IPS-15b (cell line): ENCODE data around the gene ASB16.

Experiments
- H3K27me3 ChIP-seq: one replicate; pipeline ENCODE4 v1.6.1; 2013; ENCODE audit warnings: low read length; ENCODE audit not compliant: control insufficient read depth, insufficient read depth
- H3K36me3 ChIP-seq: one replicate; pipeline ENCODE4 v1.6.1; 2013; ENCODE audit warnings: low read length; ENCODE audit not compliant: control insufficient read depth, insufficient read depth
- H3K4me1 ChIP-seq: one replicate; pipeline ENCODE4 v1.6.1; 2013; ENCODE audit warnings: mild to moderate bottlenecking, low read length; ENCODE audit not compliant: control insufficient read depth, insufficient read depth
- H3K4me3 ChIP-seq: one replicate; pipeline ENCODE4 v1.5.1; 2013; ENCODE audit warnings: low read depth, low read length
- H3K9ac ChIP-seq: one replicate; pipeline ENCODE4 v1.6.1; 2013; ENCODE audit warnings: low read depth, mild to moderate bottlenecking, low read length
- H3K9me3 ChIP-seq: one replicate; pipeline ENCODE4 v1.6.1; 2013; ENCODE audit warnings: mild to moderate bottlenecking, low read length; ENCODE audit not compliant: control insufficient read depth, insufficient read depth

Gene ASB16

DNA sequence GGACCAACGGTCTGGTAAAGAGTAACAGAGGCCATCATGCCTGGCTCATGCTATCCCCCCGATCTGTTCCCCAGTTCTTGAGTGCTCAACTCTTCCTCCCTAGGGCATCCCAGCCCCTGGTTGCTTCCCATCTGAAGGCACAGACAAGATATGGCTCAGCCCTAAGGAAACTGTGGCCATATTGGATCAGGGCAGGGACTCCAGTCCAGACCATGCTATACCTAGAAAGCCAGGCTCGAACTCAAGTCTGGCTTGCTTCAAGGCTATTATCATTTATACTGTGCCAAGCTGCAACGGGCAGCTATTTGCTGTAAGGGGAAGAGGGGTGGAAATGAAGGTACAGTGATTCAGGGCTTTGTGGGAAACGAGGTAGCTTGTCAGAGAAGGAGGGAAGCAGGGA, 46.2 kb downstream of the ASB16 start:
- Histone ChIP-seq H3K9ac (no peak overlapping the region), H3K4me3 (no peak overlapping the region), H3K36me3 (peaks cover 37% of the 10 kb centered on the region)

DNA sequence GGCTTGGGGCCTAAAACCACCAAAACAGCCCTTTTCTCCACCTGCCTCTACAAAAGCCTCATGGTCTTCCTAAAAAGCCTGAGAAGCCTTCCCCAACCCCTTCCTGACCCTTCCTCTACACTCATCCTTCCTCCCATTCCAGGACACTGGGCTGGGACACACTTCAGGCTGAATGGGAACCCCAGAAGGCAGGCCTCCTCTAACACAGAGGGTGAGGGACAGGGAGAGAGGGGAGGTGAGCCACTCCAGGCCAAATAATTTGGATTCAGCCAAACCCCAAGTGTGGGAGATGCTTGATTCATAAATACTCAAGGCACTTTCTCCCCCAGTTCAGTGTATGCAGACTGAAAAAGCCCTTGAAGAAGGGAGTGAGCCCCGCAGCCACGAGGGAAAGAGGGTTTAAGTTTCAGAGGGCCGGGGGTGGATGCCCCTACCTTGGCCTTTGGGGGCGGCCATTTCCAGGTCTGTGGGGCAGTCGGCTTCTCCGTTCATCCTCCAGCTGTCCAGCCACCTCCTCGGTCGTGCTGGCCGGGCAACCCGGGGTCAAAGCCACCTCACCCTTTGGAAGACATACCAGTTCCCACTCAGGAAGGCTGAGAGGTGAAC, 47.3 kb downstream of the ASB16 start:
- Histone ChIP-seq H3K27me3 (no peaks in the 10 kb centered on the region), H3K4me1 (peaks cover 6% of the 10 kb centered on the region), H3K9me3 (no peaks in the 10 kb centered on the region), H3K4me3 (peak overlapping the region; percentile 88), H3K9ac (peak overlapping the region; percentile 81), H3K36me3 (peaks cover 32% of the 10 kb centered on the region)

More for the DNA sequence above, 46.2 kb downstream of the ASB16 start:
- H3K27me3 ChIP-seq, result no peaks in the 10 kb centered on the region
- peaks cover 6% of the 10 kb centered on the region for H3K4me1 ChIP-seq
- no peaks in the 10 kb centered on the region for H3K9me3 ChIP-seq

DNA sequence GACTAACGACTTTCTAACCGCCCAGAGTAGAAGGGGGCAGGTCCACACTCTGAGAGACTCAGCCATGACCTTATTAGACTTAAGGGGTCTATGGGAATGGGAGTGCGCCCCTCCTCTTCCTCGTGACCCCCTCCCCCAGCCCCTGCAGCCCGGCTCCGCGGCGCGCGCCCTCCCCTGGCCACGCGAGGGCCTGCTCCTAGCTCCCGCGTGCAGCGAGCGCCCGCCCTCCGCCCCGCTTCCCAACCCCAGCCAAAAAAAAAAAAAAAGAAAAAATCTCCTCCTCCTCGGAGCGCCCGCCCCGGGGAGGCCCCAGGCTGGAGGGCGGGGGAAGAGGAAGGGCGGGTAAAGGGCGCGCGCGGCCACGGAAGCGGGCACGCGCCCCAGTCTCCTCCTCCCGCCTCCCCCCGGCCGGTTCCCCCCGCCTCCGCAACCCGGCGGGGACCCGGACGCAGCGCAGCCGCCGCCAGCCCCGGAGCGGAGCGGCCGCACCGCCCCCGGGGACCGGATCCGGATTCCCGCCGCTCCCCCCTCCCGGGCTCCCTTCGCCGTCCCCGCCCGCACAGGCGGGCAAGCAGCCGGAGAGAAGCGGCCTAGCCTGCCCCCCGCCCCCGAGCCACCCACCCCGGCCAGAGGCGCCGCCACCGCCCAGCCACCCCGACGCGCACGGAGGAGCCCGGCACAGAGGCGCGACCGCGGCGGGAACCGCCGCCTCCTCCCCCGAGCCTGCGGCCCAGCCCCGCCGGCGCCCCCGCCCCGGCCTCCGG, 48.0 kb downstream of the ASB16 start:
- Histone ChIP-seq H3K4me3 (peak overlapping the region; percentile 88), H3K9ac (peak overlapping the region; percentile 81), H3K36me3 (peaks cover 26% of the 10 kb centered on the region), H3K9me3 (no peaks in the 10 kb centered on the region), H3K4me1 (peaks cover 6% of the 10 kb centered on the region), H3K27me3 (no peaks in the 10 kb centered on the region)

DNA sequence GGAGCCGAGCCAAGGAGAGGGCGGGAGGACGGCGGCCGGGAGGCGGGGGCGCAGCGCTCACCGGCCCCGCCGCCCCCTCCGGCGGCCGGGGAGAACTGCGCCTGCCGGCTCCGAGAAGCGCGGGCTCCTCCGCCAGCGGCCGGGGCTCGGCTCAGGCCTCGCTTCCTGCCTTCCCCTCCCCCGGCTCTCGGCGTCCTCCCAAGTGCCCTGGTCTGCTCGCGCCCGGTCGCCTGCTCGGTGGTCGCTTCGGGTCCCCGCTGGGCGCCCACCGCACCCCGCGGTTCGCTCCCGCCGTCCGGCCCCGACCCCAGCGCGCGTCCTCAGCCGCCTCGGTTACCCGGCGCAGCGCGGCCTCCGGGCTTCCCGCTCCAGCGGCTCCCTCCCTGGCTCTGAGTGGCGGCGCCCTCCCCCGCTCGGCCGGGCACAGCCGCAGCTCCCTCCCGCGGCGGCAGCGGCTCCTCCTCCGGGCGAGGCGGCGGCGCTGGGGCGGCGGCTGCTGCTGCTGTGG, 48.7 kb downstream of the ASB16 start:
- no peaks in the 10 kb centered on the region for H3K9me3 ChIP-seq
- H3K36me3 ChIP-seq, result peaks cover 26% of the 10 kb centered on the region
- peaks cover 6% of the 10 kb centered on the region for H3K4me1 ChIP-seq
- no peaks in the 10 kb centered on the region for H3K27me3 ChIP-seq
- H3K4me3 ChIP-seq, result peak overlapping the region; percentile 59
- H3K9ac ChIP-seq, result peak overlapping the region; percentile 54

DNA sequence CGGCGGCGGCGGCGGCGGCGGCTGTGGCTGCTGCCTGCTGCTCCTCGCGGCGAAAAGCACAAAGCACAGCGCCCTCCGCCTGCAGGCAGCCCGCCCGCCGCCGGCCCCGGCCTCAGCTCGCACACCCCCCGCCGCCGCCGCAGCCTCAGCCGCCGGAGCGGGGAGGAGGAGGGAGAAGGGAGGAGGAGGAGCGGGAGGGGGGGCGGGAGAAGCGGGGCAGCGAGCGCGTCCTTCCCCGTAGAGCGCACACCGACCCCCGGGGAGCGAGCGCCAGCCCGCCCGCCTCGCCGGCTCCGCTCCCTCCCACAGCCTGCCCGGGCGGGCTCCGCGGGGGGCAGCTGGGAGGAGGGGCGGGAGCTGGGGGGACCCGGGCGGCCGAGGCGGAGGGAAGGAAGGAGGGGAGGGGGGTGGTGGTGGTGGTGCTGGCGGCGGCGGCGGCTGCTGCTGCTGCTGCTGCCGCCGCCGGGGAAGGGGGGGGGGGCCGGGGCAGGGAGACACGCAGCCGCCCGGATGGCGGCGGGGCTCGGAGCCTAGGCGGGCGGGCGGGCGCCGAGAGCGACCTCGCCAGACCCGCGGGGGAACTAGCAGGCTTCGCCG, 49.2 kb downstream of the ASB16 start, which contains the start of gene UBTF:
TSS of gene UBTF (minus strand) at position 60 of the 597 bp plus-strand sequence. CDS start 1,446 bp downstream, outside the sequence.
- Histone ChIP-seq H3K27me3 (no peaks in the 10 kb centered on the region), H3K4me1 (peaks cover 6% of the 10 kb centered on the region), H3K36me3 (peaks cover 20% of the 10 kb centered on the region), H3K9ac (peak within 1 kb of the TSS; percentile 79), H3K4me3 (peak within 1 kb of the TSS; percentile 79), H3K9me3 (no peaks in the 10 kb centered on the region)

DNA sequence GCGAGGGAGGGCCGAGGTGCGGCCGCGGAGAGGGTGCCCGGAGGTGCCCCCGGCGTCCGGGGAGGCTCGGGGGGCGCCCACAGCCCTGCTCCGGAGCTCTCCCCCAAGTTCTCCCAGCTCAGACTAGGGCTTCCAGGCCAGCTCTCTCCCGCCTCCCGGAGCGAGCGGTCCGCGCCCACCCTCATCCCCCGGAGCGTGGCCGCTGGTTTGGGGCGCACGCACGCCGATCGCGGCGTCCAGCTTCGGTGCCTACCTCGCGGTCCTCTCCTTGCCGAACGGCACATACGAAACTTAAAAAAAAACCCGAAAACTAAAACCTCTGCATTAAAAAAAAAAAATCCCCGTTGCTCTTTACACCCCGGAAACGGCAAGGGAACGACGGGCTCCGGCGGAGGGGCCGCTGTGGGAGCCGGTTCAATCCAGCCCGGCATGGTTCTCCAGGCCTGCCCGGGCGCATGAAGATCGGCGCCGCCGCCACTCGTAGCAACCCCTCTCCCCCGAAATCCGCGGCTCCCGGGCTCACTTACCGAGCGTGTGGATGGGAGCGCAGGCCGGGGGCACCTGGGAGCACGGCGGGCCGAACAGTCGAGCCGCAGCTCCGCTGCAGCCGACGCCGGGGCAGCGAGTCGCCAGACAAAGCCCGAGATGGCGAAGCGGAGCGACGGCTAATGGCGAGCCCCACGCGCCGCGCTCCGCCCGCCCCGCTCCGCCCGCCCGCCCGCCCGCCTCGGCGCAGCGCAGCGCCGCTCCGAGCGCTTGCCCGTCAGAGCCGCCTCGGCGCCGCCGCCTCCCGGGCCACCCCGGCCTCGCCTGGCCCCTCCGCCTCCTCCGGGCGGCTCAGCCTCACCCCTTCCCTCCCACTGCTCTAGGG, 49.9 kb downstream of the ASB16 start:
- H3K9ac ChIP-seq, result peak overlapping the region; percentile 79
- H3K27me3 ChIP-seq, result no peaks in the 10 kb centered on the region
- H3K4me1 ChIP-seq, result peaks cover 6% of the 10 kb centered on the region
- no peaks in the 10 kb centered on the region for H3K9me3 ChIP-seq
- peak overlapping the region; percentile 79 for H3K4me3 ChIP-seq
- H3K36me3 ChIP-seq, result peaks cover 13% of the 10 kb centered on the region

DNA sequence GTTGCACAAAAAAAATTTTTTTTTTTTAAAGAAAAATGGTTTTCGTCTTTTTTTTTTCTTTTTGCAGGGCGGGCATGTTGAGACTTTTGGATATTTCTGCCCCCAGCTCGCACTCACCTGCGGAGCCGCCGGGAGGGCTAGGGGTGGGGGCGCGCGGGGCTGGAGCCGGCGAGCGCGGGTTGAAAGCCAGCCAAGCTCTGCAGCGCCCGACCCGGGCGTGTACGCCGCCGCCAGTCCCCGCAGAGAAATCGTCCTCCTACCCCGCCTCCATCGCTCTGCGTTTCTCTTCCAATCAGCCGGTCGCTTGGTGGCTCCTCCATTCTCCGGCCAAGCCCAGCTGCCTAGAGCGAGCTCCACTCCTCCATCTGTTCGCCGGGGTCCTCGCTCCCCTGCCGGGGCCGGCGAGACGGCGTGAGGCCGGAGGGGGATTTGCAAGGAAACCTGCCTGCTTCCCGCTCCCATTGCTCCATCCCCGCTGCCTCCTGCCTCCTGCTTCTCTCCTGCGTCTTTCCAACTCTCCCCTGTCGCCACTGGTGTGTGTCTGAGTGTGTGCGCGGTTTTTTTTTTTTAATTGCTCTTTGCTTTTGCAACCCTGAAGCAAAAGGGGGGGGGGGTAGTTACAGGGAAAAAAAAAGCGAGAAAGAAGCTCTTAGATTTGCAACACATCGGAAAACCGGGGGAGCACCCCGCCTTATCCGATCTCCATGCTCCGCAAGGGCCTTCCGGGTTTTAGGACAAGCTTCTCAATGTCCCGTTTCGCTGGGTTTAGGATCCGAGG, 50.8 kb downstream of the ASB16 start:
- peak overlapping the region; percentile 79 for H3K4me3 ChIP-seq
- H3K4me1 ChIP-seq, result peaks cover 6% of the 10 kb centered on the region
- H3K27me3 ChIP-seq, result no peaks in the 10 kb centered on the region
- no peaks in the 10 kb centered on the region for H3K9me3 ChIP-seq
- H3K36me3 ChIP-seq, result peaks cover 5% of the 10 kb centered on the region
- peak overlapping the region; percentile 54 for H3K9ac ChIP-seq

DNA sequence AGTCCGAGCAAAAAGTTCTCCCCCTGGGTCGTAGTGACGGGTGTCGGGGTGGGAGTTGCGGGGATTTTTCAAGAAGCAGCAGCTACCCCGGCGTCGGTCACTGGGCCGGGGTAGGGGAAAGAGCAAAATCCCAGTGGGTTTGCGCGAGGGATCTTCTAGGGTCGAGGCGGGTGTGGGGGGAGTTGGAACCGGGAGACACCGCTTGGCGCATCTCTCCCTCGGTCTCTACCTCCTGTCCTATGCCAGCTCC, 51.3 kb downstream of the ASB16 start:
- H3K36me3 ChIP-seq, result no peaks in the 10 kb centered on the region
- H3K27me3 ChIP-seq, result no peaks in the 10 kb centered on the region
- no peaks in the 10 kb centered on the region for H3K9me3 ChIP-seq
- no peak overlapping the region for H3K9ac ChIP-seq
- H3K4me1 ChIP-seq, result peaks cover 6% of the 10 kb centered on the region
- H3K4me3 ChIP-seq, result peak overlapping the region; percentile 79

DNA sequence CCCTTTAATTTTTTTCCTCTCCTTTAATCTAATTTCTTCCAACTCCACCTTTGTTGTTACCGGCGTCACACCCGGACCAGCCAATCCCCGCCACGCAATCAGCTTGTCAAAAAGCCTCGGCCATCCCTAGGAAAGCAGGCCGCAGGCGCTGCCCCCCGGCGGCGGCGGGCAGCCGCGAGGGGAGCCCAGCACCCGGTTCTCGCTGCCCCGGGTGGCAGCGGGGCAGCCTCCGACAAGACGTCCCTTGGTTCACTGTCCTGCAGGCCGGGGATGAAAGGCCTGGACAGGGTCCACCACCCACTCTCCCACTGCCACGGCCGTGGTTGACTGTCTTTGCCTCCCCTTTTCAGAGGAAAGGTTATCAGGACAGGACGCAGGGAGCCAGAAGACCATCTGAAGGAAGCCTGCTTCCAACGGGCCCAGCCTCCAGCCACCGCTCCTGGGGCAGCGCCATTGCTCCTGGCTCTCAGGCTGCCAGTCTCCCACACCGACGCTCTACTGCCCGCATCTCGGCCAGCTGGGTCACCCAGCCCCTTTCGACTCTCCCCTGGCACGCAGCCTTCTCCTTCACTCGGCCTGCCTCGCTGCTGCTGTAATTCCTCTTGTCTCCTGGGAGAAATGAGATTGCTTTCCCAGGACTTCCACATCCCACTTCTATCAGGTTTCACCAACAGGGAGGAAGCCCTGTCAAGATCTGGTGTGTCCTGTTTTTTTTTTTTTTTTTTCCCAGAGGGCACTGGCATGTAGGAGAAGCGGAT, 51.8 kb downstream of the ASB16 start:
- H3K27me3 ChIP-seq, result no peaks in the 10 kb centered on the region
- H3K4me3 ChIP-seq, result peak overlapping the region; percentile 79
- H3K9me3 ChIP-seq, result no peaks in the 10 kb centered on the region
- peaks cover 6% of the 10 kb centered on the region for H3K4me1 ChIP-seq
- H3K36me3 ChIP-seq, result no peaks in the 10 kb centered on the region
- H3K9ac ChIP-seq, result no peak overlapping the region

DNA sequence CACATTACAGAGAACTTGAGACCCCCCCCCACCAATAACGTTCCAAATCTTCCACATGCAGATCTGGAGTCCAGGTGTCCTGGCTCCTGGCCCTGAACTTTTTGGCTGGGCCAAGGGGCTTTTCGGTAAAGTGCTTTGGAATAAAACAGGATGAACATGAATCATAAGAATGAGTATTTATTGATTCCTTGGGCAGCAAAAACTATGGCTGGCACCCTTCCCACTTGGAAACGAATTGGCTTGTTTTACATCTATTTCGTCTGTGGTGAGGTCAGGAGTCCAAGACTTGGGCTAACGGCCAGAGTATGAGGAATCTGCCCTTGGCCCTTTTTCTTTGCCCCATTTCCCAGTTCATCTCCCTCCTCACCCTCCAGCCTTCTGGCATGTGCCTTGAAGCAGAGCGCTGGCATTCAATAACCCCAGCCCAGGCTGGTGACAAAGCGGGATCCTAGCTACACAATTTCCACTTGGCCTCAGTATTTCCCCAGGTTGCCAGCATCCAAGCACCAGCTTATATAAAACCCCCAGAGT, 53.1 kb downstream of the ASB16 start:
- Histone ChIP-seq H3K27me3 (no peaks in the 10 kb centered on the region), H3K9me3 (no peaks in the 10 kb centered on the region), H3K4me1 (no peaks in the 10 kb centered on the region), H3K9ac (no peak overlapping the region), H3K36me3 (no peaks in the 10 kb centered on the region), H3K4me3 (no peak overlapping the region)
